GM19452 (cell line): ENCODE measurements around the gene ATP8A2.
"Not testable (repeated sequence)": the region's sequence is repeated elsewhere in the genome, so short reads cannot be mapped to it uniquely, and the experiment has no call there.

Experiments
- ATAC-seq: cut with Tn5 transposase; IDR thresholded peaks from one replicate; pipeline ENCODE4 v1.9.1; 2021; ENCODE audit not compliant: unreplicated experiment

The ATP8A2 gene

DNA sequence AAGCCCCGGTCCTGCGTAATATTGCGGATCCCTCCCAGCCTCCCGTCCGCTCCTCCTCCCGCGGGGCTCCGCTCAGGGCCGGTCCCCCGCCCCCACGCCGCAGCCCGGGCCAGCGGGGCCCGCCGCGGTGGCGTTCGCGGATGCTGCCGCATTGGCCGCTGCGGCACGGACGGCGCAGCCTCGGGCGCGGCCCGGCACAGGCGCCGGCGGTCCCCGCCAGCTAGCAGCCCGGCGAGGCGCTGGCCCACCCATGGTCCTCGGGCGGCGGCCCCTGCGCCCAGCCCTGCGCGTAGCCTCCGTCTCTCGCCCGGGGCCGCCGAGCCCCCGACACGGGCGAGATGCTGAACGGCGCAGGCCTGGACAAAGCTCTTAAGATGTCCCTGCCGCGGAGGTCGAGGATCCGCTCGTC, at the start of gene ATP8A2:
Gene ATP8A2, plus strand, starts transcription at position 100 of the 409 bp plus-strand sequence. Its CDS starts 239 bp downstream, at position 339.
- no peak for ATAC-seq

DNA sequence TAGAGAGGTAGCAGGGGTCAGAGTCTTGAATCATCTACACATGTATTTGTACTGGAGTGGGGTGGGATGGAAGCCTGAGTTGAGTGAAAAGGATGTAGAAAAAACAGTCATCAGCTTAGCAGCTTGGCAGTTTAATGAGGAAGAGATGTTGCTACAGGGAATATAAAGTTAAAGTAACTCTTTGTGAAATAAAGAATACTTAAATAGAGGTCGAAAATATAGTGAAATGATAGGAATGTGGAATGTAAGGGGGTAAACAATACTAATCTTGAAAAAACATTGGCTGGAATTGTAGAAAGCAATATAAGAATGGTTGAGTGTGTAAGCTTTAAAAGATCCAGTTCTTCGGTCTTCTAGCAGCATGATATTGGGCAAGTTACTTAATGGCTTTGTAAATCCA, 47.7 kb upstream of the ATP8A2 start:
- no peak for ATAC-seq

DNA sequence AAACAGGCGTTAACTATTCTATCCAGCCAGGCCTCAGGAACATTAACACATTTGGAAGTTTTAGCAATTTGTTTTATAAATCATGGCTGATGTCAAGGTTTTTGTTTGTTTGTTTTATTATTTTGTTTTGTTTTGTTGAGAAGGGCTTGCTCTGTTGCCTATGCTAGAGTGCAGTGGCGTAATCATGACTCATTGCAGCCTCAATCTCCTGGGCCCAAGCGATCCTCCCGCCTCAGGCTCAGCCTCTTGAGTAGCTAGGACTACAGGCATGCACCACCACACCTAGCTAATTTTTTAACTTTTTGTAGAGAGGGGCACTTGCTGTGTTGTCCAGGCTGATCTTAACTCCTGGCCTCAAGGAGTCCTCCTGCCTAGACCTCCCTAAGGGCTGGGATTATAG, 42.1 kb upstream of the ATP8A2 start:
- no peak for ATAC-seq

- no peak for ATAC-seq
Measured at GRCh38 chr13:25330541-25330940, 41.2 kb upstream of the ATP8A2 start.

GRCh38 chr13:25335856-25336255, 35.9 kb upstream of the ATP8A2 start:
- no peak for ATAC-seq

DNA sequence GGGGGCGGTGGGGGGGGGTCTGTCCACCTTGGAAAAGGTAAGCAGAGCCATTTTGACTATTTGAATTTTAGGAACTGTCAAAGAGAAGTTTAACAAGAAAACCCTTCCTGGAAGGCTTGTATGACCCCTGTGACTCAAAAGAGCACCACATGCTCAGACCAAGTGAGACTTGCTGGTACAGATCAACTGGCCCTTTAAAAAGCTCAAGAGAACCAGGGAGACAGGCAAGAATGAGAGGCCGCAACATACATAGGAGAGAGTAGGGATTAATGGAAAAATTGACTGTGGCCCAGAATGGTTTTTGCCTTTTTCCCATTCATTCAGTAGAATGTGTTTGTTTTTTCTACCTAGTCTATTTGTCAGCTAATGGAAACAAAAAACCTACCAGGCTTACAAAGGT, 26.2 kb upstream of the ATP8A2 start:
- no peak for ATAC-seq

DNA sequence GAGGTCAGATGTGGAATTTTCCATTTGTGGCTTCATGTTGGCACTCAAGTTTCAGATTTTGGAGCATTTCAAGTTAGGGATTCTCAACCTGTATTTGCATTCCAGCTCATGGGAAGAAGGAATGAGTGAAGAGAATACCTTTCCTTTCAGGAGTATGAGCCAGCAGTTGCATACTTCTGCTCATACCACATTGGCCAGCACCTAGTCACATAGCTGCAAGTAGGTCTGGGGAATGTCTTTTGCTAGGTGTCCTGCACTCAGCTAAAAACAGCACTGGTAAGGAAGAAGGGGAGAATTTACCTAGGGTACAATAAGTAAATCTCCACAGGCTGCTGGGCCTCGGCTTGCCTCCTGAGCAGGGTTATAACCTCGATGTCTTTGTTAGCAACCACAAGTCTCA, 24.6 kb upstream of the ATP8A2 start:
- no peak for ATAC-seq

GRCh38 chr13:25351404-25351803, 20.4 kb upstream of the ATP8A2 start:
- ATAC-seq, result no peak

DNA sequence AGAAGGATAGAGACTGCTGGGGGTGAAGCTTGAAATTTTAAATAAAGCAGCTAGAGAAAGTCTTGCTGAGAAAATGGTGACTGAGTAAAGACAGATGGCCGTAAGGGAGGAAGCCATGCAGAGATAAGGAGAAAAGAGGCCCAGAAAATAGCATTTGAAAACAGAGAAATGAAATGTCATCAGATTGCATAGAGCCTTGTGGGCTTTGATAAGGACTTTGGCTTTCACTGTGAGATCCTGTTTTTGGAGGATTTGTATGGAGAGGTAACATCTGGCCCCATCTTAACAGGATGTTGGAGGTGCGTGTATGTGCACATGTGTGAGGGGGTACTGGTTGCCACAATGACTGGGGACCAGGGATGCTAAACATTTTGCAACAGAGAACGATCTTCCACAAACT, 19.5 kb upstream of the ATP8A2 start:
- ATAC-seq, result no peak

DNA sequence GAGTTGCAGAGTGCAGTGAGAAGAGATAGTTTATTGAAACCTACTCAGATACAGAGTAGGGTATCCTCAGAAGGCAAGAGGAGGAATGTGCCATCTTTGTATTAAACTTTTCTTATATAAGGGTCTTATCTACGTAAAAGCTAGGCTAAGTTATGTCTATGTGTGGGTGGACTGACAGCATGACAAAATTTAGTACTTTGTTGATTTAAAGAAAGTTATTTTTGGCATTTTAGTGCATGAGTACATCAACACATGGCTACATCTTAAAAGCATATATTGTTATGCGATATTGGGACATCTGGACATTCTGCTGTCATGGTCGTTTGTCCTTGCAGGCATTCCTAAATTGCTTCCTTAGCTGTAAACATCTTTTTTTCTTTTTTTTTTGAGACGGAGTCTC, 19.0 kb upstream of the ATP8A2 start:
- no peak for ATAC-seq

DNA sequence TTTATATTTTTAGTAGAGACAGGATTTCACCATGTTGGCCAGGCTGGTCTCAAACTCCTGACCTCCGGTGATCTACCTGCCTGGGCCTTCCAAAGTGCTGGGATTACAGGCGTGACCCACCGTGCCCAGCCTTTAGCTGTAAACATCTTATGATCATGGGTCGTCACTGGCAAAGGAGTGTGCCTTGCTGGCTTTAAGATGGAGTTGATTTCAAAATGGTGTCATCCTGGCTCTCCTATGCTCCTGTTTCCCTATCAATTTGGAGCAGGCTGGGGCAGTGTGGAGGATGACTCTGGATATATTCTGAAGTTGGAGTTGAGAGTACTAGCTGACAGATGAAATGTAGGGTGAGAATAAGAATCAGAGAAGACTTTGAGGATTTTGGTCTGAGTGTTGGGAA, 18.4 kb upstream of the ATP8A2 start:
- ATAC-seq, result no peak

- no peak for ATAC-seq
Measured at GRCh38 chr13:25354377-25354776, 17.4 kb upstream of the ATP8A2 start.

- ATAC-seq, result not testable (repeated sequence)
Measured at GRCh38 chr13:25360443-25360842, 11.3 kb upstream of the ATP8A2 start.

GRCh38 chr13:25365720-25366235, 6.0 kb upstream of the ATP8A2 start:
- ATAC-seq, result no peak

- ATAC-seq, result no peak
Measured at GRCh38 chr13:25371158-25371874, 458 bp upstream of the ATP8A2 start.

GRCh38 chr13:25372284-25373081, 709 bp downstream of the ATP8A2 start:
- no peak for ATAC-seq

- no peak for ATAC-seq
Measured at GRCh38 chr13:25375727-25376358, 4.1 kb downstream of the ATP8A2 start.

DNA sequence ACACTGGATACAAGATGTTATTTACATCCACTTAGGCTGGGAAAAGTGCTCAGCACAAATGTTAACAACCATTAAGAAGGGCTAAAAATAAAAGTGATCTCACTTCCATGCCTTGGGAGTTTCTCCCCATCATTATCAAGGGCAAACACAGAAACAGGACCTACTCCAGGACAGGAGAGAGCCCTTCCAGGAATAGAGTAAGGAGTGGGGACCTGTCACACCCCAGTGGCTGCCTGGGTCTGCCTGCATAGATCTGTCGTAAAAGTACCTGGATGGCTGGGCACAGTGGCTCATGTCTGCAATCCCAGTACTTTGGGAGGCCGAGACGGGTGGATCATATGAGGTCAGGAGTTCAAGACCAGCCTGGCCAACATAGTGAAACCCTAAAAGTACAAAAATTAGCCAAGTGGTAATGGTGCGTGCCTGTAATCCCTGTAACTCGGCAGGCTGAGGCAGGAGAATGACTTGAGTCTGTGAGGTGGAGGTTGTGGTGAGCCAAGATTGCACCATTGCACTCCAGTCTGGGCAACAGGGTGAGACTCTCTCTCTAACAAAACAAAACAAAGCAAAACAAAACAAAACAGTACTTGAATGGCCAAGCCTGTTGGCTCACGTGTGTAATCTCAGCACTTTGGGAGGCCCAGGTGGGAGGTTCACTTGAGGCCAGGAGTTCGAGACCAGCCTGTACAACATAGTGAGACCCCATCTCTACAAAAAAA, 5.6 kb downstream of the ATP8A2 start:
- no peak for ATAC-seq

GRCh38 chr13:25378528-25378927, 6.8 kb downstream of the ATP8A2 start:
- no peak for ATAC-seq

GRCh38 chr13:25379011-25379410, 7.2 kb downstream of the ATP8A2 start:
- ATAC-seq, result no peak

DNA sequence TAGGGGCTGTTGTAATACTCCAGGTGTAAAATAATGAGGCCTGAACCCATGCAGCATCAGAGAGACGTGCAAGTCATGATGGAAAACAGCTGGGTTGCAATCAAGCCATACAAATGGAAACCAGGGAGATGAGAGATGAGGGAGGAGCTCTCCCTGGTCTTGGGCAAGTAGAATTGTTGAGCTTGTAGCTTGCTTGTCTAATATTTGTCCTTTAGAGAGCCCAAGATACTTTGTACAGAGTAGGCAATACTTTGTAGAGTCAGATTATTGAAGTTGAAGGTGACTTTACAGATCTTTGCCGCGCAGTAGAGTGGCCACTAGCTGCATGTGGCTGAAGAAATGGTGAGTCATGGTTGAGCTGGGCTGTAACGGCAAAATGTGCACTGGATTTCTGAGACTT, 8.3 kb downstream of the ATP8A2 start:
- ATAC-seq, result no peak
